Panc1 (cell line): ENCODE data around the gene HABP2.

ENCODE experiments used
- POLR2AphosphoS5 ChIP-seq: IDR thresholded peaks from 2 replicates; pipeline ENCODE4 v1.6.1; 2012; ENCODE audit warnings: mild to moderate bottlenecking, low read depth, low read length, moderate library complexity
- TCF7L2 ChIP-seq: IDR thresholded peaks from 2 replicates; pipeline ENCODE4 v1.6.1; 2011; ENCODE audit warnings: mild to moderate bottlenecking, low read depth, low read length, inconsistent platforms
- TF ChIP-seq, protein P1 (sequence below): fragments of 450-650 bp; IDR thresholded peaks from 2 replicates; pipeline ENCODE4 v1.5.1; 2017; ENCODE audit warnings: mild to moderate bottlenecking
- TF ChIP-seq, protein P2 (sequence below), 2 experiments: IDR thresholded peaks; 2 replicates each; pipeline ENCODE4 v1.6.1; 2011 to 2012; ENCODE audit warnings: low read depth in 2 of 2, control low read depth in 1 of 2, low read length in 1 of 2, mild to moderate bottlenecking in 1 of 2, moderate library complexity in 1 of 2; ENCODE audit not compliant: insufficient read depth in 1 of 2

DNA sequence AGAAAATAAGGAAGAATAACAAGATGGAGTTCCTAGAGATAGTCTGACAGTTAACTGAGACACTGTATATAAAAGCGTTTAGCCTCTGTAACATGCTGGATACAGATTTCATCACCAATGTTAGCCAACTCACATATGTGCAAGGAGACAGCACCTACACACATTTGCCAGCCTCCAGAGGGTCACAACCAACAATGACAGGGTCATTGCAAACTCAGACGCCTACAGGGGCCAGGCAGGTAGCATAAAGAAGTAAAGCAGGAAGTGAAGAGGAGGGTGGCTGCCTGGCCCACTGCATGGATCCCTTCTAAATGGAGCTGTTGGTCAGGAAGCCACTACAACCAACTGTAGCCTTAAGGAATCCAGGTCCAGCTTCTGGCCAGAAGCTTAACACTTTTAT lies 60.6 kb downstream of the HABP2 start:
- TF ChIP-seq, protein P1, sequence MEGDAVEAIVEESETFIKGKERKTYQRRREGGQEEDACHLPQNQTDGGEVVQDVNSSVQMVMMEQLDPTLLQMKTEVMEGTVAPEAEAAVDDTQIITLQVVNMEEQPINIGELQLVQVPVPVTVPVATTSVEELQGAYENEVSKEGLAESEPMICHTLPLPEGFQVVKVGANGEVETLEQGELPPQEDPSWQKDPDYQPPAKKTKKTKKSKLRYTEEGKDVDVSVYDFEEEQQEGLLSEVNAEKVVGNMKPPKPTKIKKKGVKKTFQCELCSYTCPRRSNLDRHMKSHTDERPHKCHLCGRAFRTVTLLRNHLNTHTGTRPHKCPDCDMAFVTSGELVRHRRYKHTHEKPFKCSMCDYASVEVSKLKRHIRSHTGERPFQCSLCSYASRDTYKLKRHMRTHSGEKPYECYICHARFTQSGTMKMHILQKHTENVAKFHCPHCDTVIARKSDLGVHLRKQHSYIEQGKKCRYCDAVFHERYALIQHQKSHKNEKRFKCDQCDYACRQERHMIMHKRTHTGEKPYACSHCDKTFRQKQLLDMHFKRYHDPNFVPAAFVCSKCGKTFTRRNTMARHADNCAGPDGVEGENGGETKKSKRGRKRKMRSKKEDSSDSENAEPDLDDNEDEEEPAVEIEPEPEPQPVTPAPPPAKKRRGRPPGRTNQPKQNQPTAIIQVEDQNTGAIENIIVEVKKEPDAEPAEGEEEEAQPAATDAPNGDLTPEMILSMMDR, result no peak
- TF ChIP-seq, protein P2, sequence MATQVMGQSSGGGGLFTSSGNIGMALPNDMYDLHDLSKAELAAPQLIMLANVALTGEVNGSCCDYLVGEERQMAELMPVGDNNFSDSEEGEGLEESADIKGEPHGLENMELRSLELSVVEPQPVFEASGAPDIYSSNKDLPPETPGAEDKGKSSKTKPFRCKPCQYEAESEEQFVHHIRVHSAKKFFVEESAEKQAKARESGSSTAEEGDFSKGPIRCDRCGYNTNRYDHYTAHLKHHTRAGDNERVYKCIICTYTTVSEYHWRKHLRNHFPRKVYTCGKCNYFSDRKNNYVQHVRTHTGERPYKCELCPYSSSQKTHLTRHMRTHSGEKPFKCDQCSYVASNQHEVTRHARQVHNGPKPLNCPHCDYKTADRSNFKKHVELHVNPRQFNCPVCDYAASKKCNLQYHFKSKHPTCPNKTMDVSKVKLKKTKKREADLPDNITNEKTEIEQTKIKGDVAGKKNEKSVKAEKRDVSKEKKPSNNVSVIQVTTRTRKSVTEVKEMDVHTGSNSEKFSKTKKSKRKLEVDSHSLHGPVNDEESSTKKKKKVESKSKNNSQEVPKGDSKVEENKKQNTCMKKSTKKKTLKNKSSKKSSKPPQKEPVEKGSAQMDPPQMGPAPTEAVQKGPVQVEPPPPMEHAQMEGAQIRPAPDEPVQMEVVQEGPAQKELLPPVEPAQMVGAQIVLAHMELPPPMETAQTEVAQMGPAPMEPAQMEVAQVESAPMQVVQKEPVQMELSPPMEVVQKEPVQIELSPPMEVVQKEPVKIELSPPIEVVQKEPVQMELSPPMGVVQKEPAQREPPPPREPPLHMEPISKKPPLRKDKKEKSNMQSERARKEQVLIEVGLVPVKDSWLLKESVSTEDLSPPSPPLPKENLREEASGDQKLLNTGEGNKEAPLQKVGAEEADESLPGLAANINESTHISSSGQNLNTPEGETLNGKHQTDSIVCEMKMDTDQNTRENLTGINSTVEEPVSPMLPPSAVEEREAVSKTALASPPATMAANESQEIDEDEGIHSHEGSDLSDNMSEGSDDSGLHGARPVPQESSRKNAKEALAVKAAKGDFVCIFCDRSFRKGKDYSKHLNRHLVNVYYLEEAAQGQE (IDR thresholded peaks at IDR 0.05; ENCODE audit: insufficient read depth in 1 of 2, low read depth in 2 of 2, low read length in 1 of 2), result no peak
- TF ChIP-seq TCF7L2 (no peak), POLR2AphosphoS5 (no peak)
